MCF 10A (cell line): ENCODE measurements around the gene AMELY. TPM values are rescaled to one million over a fixed set of nuclear protein-coding genes. Genes with fewer than 3 reads are reported as not detected.

Source experiments
- Bru-seq: library from RNA; stranded (reverse); fragments of 400-500 nt; gene quantifications from one replicate; lab custom pipeline; 2021; lab: Mats Ljungman, UMichigan
- BruChase-seq, 2 experiments: library from RNA; stranded (reverse); fragments of 400-500 nt; gene quantifications; one replicate each; lab custom pipeline; 2021; lab: Mats Ljungman, UMichigan
- BruUV-seq: library from RNA; stranded (reverse); fragments of 400-500 nt; replicated peaks from 2 replicates; lab custom pipeline; 2021; lab: Mats Ljungman, UMichigan
- CTCF ChIA-PET: fragments of 300-600 bp; sonication (Branson Sonifier 250); formaldehyde crosslinking; extraction: SDS; loops from one replicate; lab custom pipeline; 2021; ENCODE audit warnings: antibody characterized with exemption, inconsistent platforms; lab: Yijun Ruan, JAX
- POLR2A ChIA-PET: fragments of 300-600, 350-650 bp; sonication (Branson Sonifier 250); formaldehyde crosslinking; extraction: SDS; loops from one replicate; lab custom pipeline; 2020; ENCODE audit warnings: antibody characterized with exemption, inconsistent platforms; lab: Yijun Ruan, JAX
- DNase-seq: peaks from one replicate; pipeline ENCODE4 v3.0.0-alpha.2; 2018; ENCODE audit not compliant: unreplicated experiment
- H3K27ac Mint-ChIP-seq: one replicate; pipeline ENCODE4 v1.8.0; 2022; ENCODE audit warnings: mild to moderate bottlenecking, low read depth, mixed read lengths; ENCODE audit not compliant: unreplicated experiment
- H3K27me3 Mint-ChIP-seq: one replicate; pipeline ENCODE4 v1.8.0; 2022; ENCODE audit warnings: mixed read lengths; ENCODE audit not compliant: insufficient read depth, unreplicated experiment
- H3K36me3 Mint-ChIP-seq: one replicate; pipeline ENCODE4 v1.8.0; 2022; ENCODE audit warnings: mild to moderate bottlenecking, moderate library complexity, mixed read lengths; ENCODE audit not compliant: insufficient read depth, unreplicated experiment
- H3K4me1 Mint-ChIP-seq: one replicate; pipeline ENCODE4 v1.8.0; 2022; ENCODE audit warnings: mixed read lengths; ENCODE audit not compliant: insufficient read depth, unreplicated experiment
- H3K4me3 Mint-ChIP-seq: one replicate; pipeline ENCODE4 v1.8.0; 2022; ENCODE audit warnings: mild to moderate bottlenecking, moderate library complexity, mixed read lengths; ENCODE audit not compliant: unreplicated experiment
- H3K9me3 Mint-ChIP-seq: one replicate; pipeline ENCODE4 v1.8.0; 2022; ENCODE audit warnings: mixed read lengths; ENCODE audit not compliant: unreplicated experiment
- CTCF ChIP-seq: fragments of 200-600 bp; IDR thresholded peaks from one replicate; pipeline ENCODE4 v1.8.0; 2022; ENCODE audit warnings: antibody characterized with exemption, mild to moderate bottlenecking; ENCODE audit not compliant: unreplicated experiment
- intact Hi-C: fragments of 100-400 bp; cut with micrococcal nuclease; formaldehyde crosslinking; loops from 2 replicates; pipeline ENCODE4 v1.14.1; 2022
- long read RNA-seq: library from polyadenylated mRNA; stranded (forward); transcript quantifications from one replicate; pipeline ENCODE4 v2.0.0, GENCODE V29; 2022
- total RNA-seq: library from RNA; stranded (reverse); gene quantifications from 2 replicates; pipeline ENCODE4 v1.2.3, GENCODE V29; 2022

AMELY gene
- total RNA-seq (not detected in 2 replicates), Bru-seq, nascent RNA (not detected), BruChase-seq, experiment 1, labeled RNA remaining after a 6-hour chase (not detected), BruChase-seq, experiment 2, labeled RNA remaining after a 2-hour chase (not detected)
- long read RNA-seq = 0 reads

DNA sequence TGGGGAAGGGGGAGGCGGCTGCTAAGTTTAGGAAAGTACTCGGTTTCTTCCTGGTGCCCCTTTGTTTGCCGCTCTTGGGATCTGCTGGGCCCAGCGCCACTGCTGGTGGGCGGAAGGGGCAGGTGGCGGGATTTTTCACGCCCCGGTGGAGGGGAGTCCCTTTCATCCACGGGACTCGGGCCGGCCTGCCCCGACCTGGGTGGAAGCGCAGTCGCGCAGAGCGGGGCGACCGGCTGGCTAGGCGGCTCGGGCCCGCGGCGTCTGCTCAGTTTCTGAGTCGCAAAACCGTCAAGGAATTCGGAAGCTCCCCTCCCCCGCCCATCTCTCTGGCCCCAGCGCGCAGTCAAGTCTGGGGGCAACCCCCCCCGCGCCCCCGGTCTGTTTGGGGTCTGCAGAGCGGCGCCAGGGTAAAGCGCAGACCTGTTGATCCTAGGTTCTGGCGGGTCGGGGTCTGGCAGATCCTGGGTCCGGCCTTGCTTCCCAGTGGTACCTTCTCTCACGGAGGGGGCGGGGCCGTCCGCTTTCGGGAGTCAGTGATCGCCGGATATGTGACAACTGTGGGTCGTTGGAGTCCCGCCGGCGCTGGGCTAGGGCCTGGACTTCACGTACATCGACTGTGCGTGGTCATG, at the start of gene AMELY:
Gene AMELY, minus strand, starts transcription at position 500 of the 629 bp plus-strand sequence. CDS start 39,144 bp downstream, outside the sequence.
- Mint-ChIP-seq H3K27me3 (no peaks in the 10 kb centered on the region), H3K27ac (no peak within 1 kb of the TSS), H3K4me1 (no peaks in the 10 kb centered on the region), H3K4me3 (no peak within 1 kb of the TSS), H3K36me3 (no peaks in the 10 kb centered on the region), H3K9me3 (no peaks in the 10 kb centered on the region)
- TF ChIP-seq CTCF = no peak
- intact Hi-C loops = no loop called here
- ChIA-PET POLR2A (no interaction called here), CTCF (no interaction called here)
- no TSS peak for BruUV-seq
- no peak for DNase-seq

DNA sequence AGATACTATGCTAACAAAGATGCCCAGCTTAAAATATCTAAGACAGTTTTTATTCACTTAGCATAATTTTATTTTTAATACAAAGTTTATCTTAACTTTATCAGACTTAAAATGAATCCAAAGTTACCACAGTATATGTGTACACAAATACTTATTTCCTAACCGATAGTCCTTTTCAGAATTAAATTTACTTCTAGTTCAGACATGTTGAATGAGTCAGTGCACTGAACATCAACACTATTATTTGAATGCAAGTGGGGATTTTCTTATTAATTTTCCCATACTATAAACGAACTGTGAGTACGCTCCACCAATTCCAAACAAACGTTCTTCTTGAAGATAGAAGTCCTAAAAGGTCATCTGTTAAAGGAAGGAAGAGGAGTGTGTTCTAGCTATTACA, 38.4 kb upstream of the AMELY start:
- Mint-ChIP-seq H3K9me3 (no peaks in the 10 kb centered on the region), H3K4me1 (no peaks in the 10 kb centered on the region), H3K27ac (no peak overlapping the region), H3K27me3 (no peaks in the 10 kb centered on the region), H3K36me3 (no peaks in the 10 kb centered on the region), H3K4me3 (no peak overlapping the region)
- ChIA-PET POLR2A (no interaction called here), CTCF (no interaction called here)
- DNase-seq = no peak
- BruUV-seq = no TSS peak
- no peak for TF ChIP-seq CTCF
- intact Hi-C loops = no loop called here

GRCh38 chrY:6948378-6948777, 36.8 kb upstream of the AMELY start:
- Mint-ChIP-seq H3K4me3 (no peak overlapping the region), H3K4me1 (no peaks in the 10 kb centered on the region), H3K27ac (no peak overlapping the region), H3K36me3 (no peaks in the 10 kb centered on the region), H3K27me3 (no peaks in the 10 kb centered on the region), H3K9me3 (no peaks in the 10 kb centered on the region)
- ChIA-PET CTCF (no interaction called here), POLR2A (no interaction called here)
- intact Hi-C loops = no loop called here
- DNase-seq = no peak
- BruUV-seq = no TSS peak
- no peak for TF ChIP-seq CTCF

DNA sequence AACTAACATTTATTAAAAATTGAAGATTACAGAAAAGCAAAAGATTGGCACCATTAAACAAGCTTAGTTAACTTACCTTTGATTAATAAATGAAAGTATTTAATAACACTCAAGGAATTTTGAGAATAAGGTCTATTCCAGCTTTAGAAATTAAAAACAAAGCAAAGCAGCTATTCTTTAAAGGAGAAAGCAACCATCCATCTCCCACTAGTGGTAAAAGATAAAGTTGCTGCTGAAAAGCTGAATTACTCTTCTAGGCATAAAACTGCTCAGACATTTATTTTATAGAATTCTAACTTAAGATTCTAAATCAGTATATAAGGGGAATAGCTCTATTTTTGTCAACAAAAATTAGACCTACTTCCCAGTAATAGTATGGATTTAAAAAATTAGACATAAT, 36.1 kb upstream of the AMELY start:
- intact Hi-C loops = no loop called here
- no peak for DNase-seq
- no peaks in the 10 kb centered on the region for H3K4me1 Mint-ChIP-seq
- H3K27ac Mint-ChIP-seq = no peak overlapping the region
- no TSS peak for BruUV-seq
- ChIA-PET POLR2A (no interaction called here), CTCF (no interaction called here)
- no peaks in the 10 kb centered on the region for H3K9me3 Mint-ChIP-seq
- no peaks in the 10 kb centered on the region for H3K27me3 Mint-ChIP-seq
- no peak for TF ChIP-seq CTCF
- no peaks in the 10 kb centered on the region for H3K36me3 Mint-ChIP-seq
- no peak overlapping the region for H3K4me3 Mint-ChIP-seq
